DND-41 (cell line): Measurements from ENCODE around the gene CDA.

Experiments used
- ATAC-seq: fragments of 200-7000 bp; cut with Tn5 transposase; 3 replicates; pipeline ENCODE4 v1.9.1; 2021; ENCODE audit warnings: low read depth; ENCODE audit not compliant: insufficient read depth
- DNase-seq: peaks from one replicate; pipeline ENCODE4 v3.0.0-alpha.2; 2020
- H2AFZ ChIP-seq: 2 replicates; pipeline ENCODE4 v1.6.0; 2012; ENCODE audit warnings: low read depth, low read length
- H3K27ac ChIP-seq: 2 replicates; pipeline ENCODE4 v1.5.1; 2012; ENCODE audit warnings: low read length, inconsistent platforms
- H3K27me3 ChIP-seq: fragments of 200-600 bp; sonication (generic); 2 replicates; pipeline ENCODE4 v1.6.0; 2012; ENCODE audit warnings: low read length, mild to moderate bottlenecking, inconsistent platforms; ENCODE audit not compliant: insufficient read depth, poor library complexity
- H3K36me3 ChIP-seq: 2 replicates; pipeline ENCODE4 v1.5.1; 2012; ENCODE audit warnings: low read length, inconsistent platforms; ENCODE audit not compliant: insufficient read depth
- H3K4me1 ChIP-seq: 2 replicates; pipeline ENCODE4 v1.5.1; 2012; ENCODE audit warnings: mild to moderate bottlenecking, low read length; ENCODE audit not compliant: insufficient read depth
- H3K4me2 ChIP-seq: 2 replicates; pipeline ENCODE4 v1.6.0; 2012; ENCODE audit warnings: mild to moderate bottlenecking, moderate library complexity, low read length, inconsistent platforms; ENCODE audit not compliant: insufficient read depth
- H3K4me3 ChIP-seq, 2 experiments: fragments of 200-600 bp in 1 of 2; shearing (Covaris generic) in 1 of 2; 2 replicates each; pipeline ENCODE4 v1.5.1; 2012 to 2016; ENCODE audit warnings: inconsistent platforms in 2 of 2, low read length in 2 of 2, mild to moderate bottlenecking in 2 of 2, low read depth in 1 of 2, moderate library complexity in 1 of 2
- H3K79me2 ChIP-seq: 2 replicates; pipeline ENCODE4 v1.6.0; 2012; ENCODE audit warnings: low read length, inconsistent platforms; ENCODE audit not compliant: insufficient read depth
- H3K9ac ChIP-seq: 2 replicates; pipeline ENCODE4 v1.6.0; 2012; ENCODE audit warnings: low read depth, mild to moderate bottlenecking, inconsistent platforms, low read length, moderate library complexity
- H3K9me3 ChIP-seq: 2 replicates; pipeline ENCODE4 v1.5.1; 2012; ENCODE audit warnings: low read length, moderate library complexity, mild to moderate bottlenecking, inconsistent platforms; ENCODE audit not compliant: insufficient read depth, severe bottlenecking
- H4K20me1 ChIP-seq: 2 replicates; pipeline ENCODE4 v1.6.0; 2012; ENCODE audit warnings: low read length; ENCODE audit not compliant: insufficient read depth
- EZH2 ChIP-seq: IDR thresholded peaks from 3 replicates; pipeline ENCODE4 v1.6.1; 2012; ENCODE audit warnings: borderline replicate concordance, low read depth, mild to moderate bottlenecking, moderate library complexity, low read length, inconsistent platforms; ENCODE audit not compliant: severe bottlenecking
- TF ChIP-seq, protein P1 (sequence below): IDR thresholded peaks from 2 replicates; pipeline ENCODE4 v1.5.1; 2012; ENCODE audit warnings: borderline replicate concordance, low read length, moderate library complexity, mild to moderate bottlenecking; ENCODE audit not compliant: poor library complexity, severe bottlenecking; ENCODE audit errors: extremely low read depth

CDA gene

GRCh38 chr1:20588634-20589225 lies at the start of gene CDA:
Gene CDA (plus strand): TSS chr1:20589097. CDS start chr1:20589130, 33 bp downstream.
- H3K79me2 ChIP-seq: no peaks in the 10 kb centered on the region
- H4K20me1 ChIP-seq: no peaks in the 10 kb centered on the region
- H3K4me3 ChIP-seq: no peak within 1 kb of the TSS
- no peaks in the 10 kb centered on the region for H3K9me3 ChIP-seq
- H2AFZ ChIP-seq: no peak within 1 kb of the TSS
- peaks cover 11% of the 10 kb centered on the region for H3K27me3 ChIP-seq
- no peak within 1 kb of the TSS for H3K27ac ChIP-seq
- no peaks in the 10 kb centered on the region for H3K36me3 ChIP-seq
- H3K4me2 ChIP-seq: no peak within 1 kb of the TSS
- H3K4me1 ChIP-seq: no peaks in the 10 kb centered on the region
- DNase-seq: no peak
- ATAC-seq: no peak
- TF ChIP-seq, protein P1, sequence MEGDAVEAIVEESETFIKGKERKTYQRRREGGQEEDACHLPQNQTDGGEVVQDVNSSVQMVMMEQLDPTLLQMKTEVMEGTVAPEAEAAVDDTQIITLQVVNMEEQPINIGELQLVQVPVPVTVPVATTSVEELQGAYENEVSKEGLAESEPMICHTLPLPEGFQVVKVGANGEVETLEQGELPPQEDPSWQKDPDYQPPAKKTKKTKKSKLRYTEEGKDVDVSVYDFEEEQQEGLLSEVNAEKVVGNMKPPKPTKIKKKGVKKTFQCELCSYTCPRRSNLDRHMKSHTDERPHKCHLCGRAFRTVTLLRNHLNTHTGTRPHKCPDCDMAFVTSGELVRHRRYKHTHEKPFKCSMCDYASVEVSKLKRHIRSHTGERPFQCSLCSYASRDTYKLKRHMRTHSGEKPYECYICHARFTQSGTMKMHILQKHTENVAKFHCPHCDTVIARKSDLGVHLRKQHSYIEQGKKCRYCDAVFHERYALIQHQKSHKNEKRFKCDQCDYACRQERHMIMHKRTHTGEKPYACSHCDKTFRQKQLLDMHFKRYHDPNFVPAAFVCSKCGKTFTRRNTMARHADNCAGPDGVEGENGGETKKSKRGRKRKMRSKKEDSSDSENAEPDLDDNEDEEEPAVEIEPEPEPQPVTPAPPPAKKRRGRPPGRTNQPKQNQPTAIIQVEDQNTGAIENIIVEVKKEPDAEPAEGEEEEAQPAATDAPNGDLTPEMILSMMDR: no peak
- TF ChIP-seq EZH2: no peak
- H3K9ac ChIP-seq: no peak within 1 kb of the TSS

DNA sequence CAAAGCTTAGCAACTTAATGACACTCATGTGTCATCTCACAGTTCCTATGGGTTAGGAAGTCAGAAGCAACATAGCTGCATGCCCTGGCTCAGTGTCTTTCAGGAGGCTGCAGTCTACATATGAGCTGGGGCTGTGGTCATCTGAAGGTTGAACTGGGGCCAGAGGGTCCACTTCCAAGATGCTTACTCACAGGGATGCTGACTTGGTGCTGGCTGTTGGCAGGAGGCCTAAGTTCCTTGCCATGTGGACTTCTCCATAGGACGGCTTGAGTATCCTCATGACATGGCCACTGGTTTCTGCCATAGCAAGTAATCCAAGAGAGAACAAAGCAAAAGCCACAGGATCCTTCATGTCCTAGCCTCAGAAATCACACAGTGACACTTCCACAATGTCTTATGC lies 48.6 kb upstream of the CDA start:
- Histone ChIP-seq H3K9me3 (no peaks in the 10 kb centered on the region), H3K4me1 (no peaks in the 10 kb centered on the region), H3K79me2 (no peaks in the 10 kb centered on the region), H3K27ac (no peak overlapping the region), H3K9ac (no peak overlapping the region), H3K36me3 (no peaks in the 10 kb centered on the region), H2AFZ (no peak overlapping the region), H3K4me2 (no peak overlapping the region), H3K4me3 (no peak overlapping the region), H3K27me3 (peaks cover 12% of the 10 kb centered on the region), H4K20me1 (no peaks in the 10 kb centered on the region)
- TF ChIP-seq, protein P1: no peak
- TF ChIP-seq EZH2: no peak
- ATAC-seq (no peak), DNase-seq (no peak)

DNA sequence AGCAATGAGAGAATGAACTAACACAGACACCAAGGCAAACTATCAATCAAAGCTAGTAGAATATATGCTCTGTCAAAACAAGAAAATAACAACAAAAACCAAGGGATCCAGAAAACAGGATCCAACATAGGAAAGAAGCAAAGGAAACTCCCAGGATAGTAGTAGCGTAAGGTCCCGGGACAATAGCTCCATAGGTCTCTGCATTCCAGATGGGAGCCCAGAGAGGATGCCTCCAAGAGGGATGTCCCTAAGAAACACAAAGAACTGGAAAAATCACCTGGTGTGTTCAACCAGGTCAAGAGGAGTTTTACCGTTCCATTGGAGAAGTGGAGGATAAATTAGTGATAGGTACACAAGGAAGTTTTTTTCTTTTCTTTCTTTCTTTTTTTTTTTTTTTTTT lies 42.3 kb upstream of the CDA start:
- H3K9me3 ChIP-seq: no peaks in the 10 kb centered on the region
- ATAC-seq: no peak
- H3K27ac ChIP-seq: no peak overlapping the region
- H3K9ac ChIP-seq: no peak overlapping the region
- no peak overlapping the region for H3K4me2 ChIP-seq
- no peaks in the 10 kb centered on the region for H3K36me3 ChIP-seq
- H3K79me2 ChIP-seq: no peaks in the 10 kb centered on the region
- no peak for DNase-seq
- no peak for TF ChIP-seq EZH2
- TF ChIP-seq, protein P1: no peak
- no peak overlapping the region for H3K4me3 ChIP-seq
- H3K4me1 ChIP-seq: no peaks in the 10 kb centered on the region
- H4K20me1 ChIP-seq: no peaks in the 10 kb centered on the region
- peaks cover 3% of the 10 kb centered on the region for H3K27me3 ChIP-seq
- H2AFZ ChIP-seq: no peak overlapping the region

GRCh38 chr1:20551161-20551560 lies 37.7 kb upstream of the CDA start:
- ATAC-seq (no peak), DNase-seq (no peak)
- Histone ChIP-seq H3K9ac (no peak overlapping the region), H3K4me3 (no peak overlapping the region), H3K9me3 (no peaks in the 10 kb centered on the region), H3K27me3 (peaks cover 3% of the 10 kb centered on the region), H3K79me2 (no peaks in the 10 kb centered on the region), H3K4me1 (no peaks in the 10 kb centered on the region), H3K27ac (no peak overlapping the region), H2AFZ (no peak overlapping the region), H3K36me3 (no peaks in the 10 kb centered on the region), H4K20me1 (no peaks in the 10 kb centered on the region), H3K4me2 (no peak overlapping the region)
- TF ChIP-seq EZH2: no peak
- TF ChIP-seq, protein P1: no peak
